Calu3 (cell line): ENCODE data around the gene ANKRD1. TPM values are rescaled to one million over a fixed set of nuclear protein-coding genes. Genes with fewer than 3 reads are reported as not detected.

Source experiments
- Bru-seq: library from RNA; stranded (reverse); fragments of 400-500 nt; gene quantifications from one replicate; lab custom pipeline; 2021; lab: Mats Ljungman, UMichigan
- BruChase-seq, 2 experiments: library from RNA; stranded (reverse); fragments of 400-500 nt; gene quantifications; one replicate each; lab custom pipeline; 2021; lab: Mats Ljungman, UMichigan
- BruUV-seq: library from RNA; stranded (reverse); fragments of 400-500 nt; replicated peaks from 2 replicates; lab custom pipeline; 2021; lab: Mats Ljungman, UMichigan
- CTCF ChIA-PET: fragments of 300-600 bp; sonication (Branson Sonifier 250); formaldehyde crosslinking; loops from one replicate; lab custom pipeline; 2022; ENCODE audit warnings: antibody characterized with exemption; lab: Charles Lee
- DNase-seq: peaks from one replicate; pipeline ENCODE4 v3.0.0; 2022
- H3K27ac Mint-ChIP-seq: one replicate; pipeline ENCODE4 v1.8.0; 2022; ENCODE audit warnings: mixed read lengths; ENCODE audit not compliant: unreplicated experiment
- H3K27me3 Mint-ChIP-seq: one replicate; pipeline ENCODE4 v1.8.0; 2022; ENCODE audit warnings: mixed read lengths; ENCODE audit not compliant: unreplicated experiment
- H3K36me3 Mint-ChIP-seq: one replicate; pipeline ENCODE4 v1.8.0; 2022; ENCODE audit warnings: mild to moderate bottlenecking, moderate library complexity, mixed read lengths; ENCODE audit not compliant: insufficient read depth, unreplicated experiment
- H3K4me1 Mint-ChIP-seq: one replicate; pipeline ENCODE4 v1.8.0; 2022; ENCODE audit warnings: mild to moderate bottlenecking, low read depth, mixed read lengths; ENCODE audit not compliant: unreplicated experiment
- H3K4me3 Mint-ChIP-seq: one replicate; pipeline ENCODE4 v1.8.0; 2022; ENCODE audit warnings: mild to moderate bottlenecking, low read depth, moderate library complexity, mixed read lengths; ENCODE audit not compliant: unreplicated experiment
- H3K9me3 Mint-ChIP-seq: one replicate; pipeline ENCODE4 v1.8.0; 2022; ENCODE audit warnings: low read depth, mixed read lengths; ENCODE audit not compliant: unreplicated experiment
- intact Hi-C: fragments of 100-400 bp; cut with micrococcal nuclease; formaldehyde crosslinking; loops from one replicate; pipeline ENCODE4 v1.10.0; 2022; ENCODE audit not compliant: unreplicated experiment
- long read RNA-seq: library from polyadenylated mRNA; stranded (forward); transcript quantifications from one replicate; pipeline ENCODE4 v2.0.0, GENCODE V29; 2022
- total RNA-seq: library from RNA; stranded (reverse); gene quantifications from 2 replicates; pipeline ENCODE4 v1.2.3, GENCODE V29; 2022
- TF ChIP-seq, protein P1 (sequence below): fragments of 200-600 bp; IDR thresholded peaks from one replicate; pipeline ENCODE4 v1.8.0; 2022; ENCODE audit warnings: antibody characterized with exemption; ENCODE audit not compliant: unreplicated experiment

The ANKRD1 gene
- 2.3 and 6.2 TPM in 2 replicates for total RNA-seq
- percentile 60 among the genes with signal in this experiment for Bru-seq, nascent RNA
- percentile 57 among the genes with signal in this experiment for BruChase-seq, experiment 1, labeled RNA remaining after a 6-hour chase
- BruChase-seq, experiment 2, labeled RNA remaining after a 2-hour chase = percentile 82 among the genes with signal in this experiment
- long read RNA-seq, partial matches to known transcripts = 0 of 3 reads
- long read RNA-seq, other reads (novel, unspliced or antisense) = 2 of 3 reads

- Mint-ChIP-seq H3K4me3 (peak within 1 kb of the TSS; percentile 64), H3K36me3 (peaks cover 11% of the 10 kb centered on the region), H3K4me1 (peaks cover 10% of the 10 kb centered on the region), H3K27ac (peak within 1 kb of the TSS; percentile 69), H3K27me3 (no peaks in the 10 kb centered on the region), H3K9me3 (no peaks in the 10 kb centered on the region)
- BruUV-seq = no TSS peak
- intact Hi-C loops = no loop called here
- peak; percentile 63 for DNase-seq
- TF ChIP-seq, protein P1, sequence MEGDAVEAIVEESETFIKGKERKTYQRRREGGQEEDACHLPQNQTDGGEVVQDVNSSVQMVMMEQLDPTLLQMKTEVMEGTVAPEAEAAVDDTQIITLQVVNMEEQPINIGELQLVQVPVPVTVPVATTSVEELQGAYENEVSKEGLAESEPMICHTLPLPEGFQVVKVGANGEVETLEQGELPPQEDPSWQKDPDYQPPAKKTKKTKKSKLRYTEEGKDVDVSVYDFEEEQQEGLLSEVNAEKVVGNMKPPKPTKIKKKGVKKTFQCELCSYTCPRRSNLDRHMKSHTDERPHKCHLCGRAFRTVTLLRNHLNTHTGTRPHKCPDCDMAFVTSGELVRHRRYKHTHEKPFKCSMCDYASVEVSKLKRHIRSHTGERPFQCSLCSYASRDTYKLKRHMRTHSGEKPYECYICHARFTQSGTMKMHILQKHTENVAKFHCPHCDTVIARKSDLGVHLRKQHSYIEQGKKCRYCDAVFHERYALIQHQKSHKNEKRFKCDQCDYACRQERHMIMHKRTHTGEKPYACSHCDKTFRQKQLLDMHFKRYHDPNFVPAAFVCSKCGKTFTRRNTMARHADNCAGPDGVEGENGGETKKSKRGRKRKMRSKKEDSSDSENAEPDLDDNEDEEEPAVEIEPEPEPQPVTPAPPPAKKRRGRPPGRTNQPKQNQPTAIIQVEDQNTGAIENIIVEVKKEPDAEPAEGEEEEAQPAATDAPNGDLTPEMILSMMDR = no peak
- CTCF ChIA-PET = interaction anchor here (0.8 to 1.0 kb wide), 2 partner anchors 9 kb away, joined by 4 to 5 read pairs; no protein-coding TSS in a partner anchor
These were observed at the start of gene ANKRD1 for GRCh38 chr10:90920986-90921666. ANKRD1 (minus strand) TSS chr10:90921087; CDS start chr10:90921027, 60 bp downstream.

- H3K4me1 Mint-ChIP-seq = no peaks in the 10 kb centered on the region
- CTCF ChIA-PET = no interaction called here
- no peaks in the 10 kb centered on the region for H3K27me3 Mint-ChIP-seq
- no peaks in the 10 kb centered on the region for H3K9me3 Mint-ChIP-seq
- no peak overlapping the region for H3K4me3 Mint-ChIP-seq
- BruUV-seq = no TSS peak
- no peak for DNase-seq
- no peaks in the 10 kb centered on the region for H3K36me3 Mint-ChIP-seq
- H3K27ac Mint-ChIP-seq = no peak overlapping the region
- TF ChIP-seq, protein P1 = no peak
- intact Hi-C loops = loop anchor here (5.0 kb wide), 1 partner anchor 58 kb away; no protein-coding TSS in a partner anchor
These were observed 49.2 kb upstream of the ANKRD1 start for GRCh38 chr10:90969947-90970673.

- Mint-ChIP-seq H3K9me3 (no peaks in the 10 kb centered on the region), H3K4me3 (no peak overlapping the region), H3K27ac (no peak overlapping the region), H3K36me3 (no peaks in the 10 kb centered on the region), H3K27me3 (no peaks in the 10 kb centered on the region), H3K4me1 (no peaks in the 10 kb centered on the region)
- BruUV-seq = no TSS peak
- CTCF ChIA-PET = no interaction called here
- intact Hi-C loops = no loop called here
- TF ChIP-seq, protein P1 = no peak
- DNase-seq = no peak
These were observed 48.2 kb upstream of the ANKRD1 start for GRCh38 chr10:90969121-90969534.

GRCh38 chr10:90968328-90969081 lies 47.6 kb upstream of the ANKRD1 start:
- intact Hi-C loops = no loop called here
- CTCF ChIA-PET = no interaction called here

More at GRCh38 chr10:90968328-90969081, 47.6 kb upstream of the ANKRD1 start:
- TF ChIP-seq, protein P1 = no peak
- no TSS peak for BruUV-seq
- Mint-ChIP-seq H3K36me3 (no peaks in the 10 kb centered on the region), H3K27me3 (no peaks in the 10 kb centered on the region), H3K4me3 (no peak overlapping the region), H3K4me1 (no peaks in the 10 kb centered on the region), H3K9me3 (no peaks in the 10 kb centered on the region), H3K27ac (no peak overlapping the region)
- DNase-seq = no peak
